ENCODE measurements around the gene HARS1.
"Not testable (repeated sequence)": the region's sequence is repeated elsewhere in the genome, so short reads cannot be mapped to it uniquely, and the experiment has no call there.

The HARS1 gene

GRCh38 chr5:140677947-140678346 is 13.2 kb downstream of the HARS1 start:
- no peak for DNase-seq (ENCODE audit: low read depth in 2 of 2)

GRCh38 chr5:140674629-140675028 is 16.5 kb downstream of the HARS1 start:
- DNase-seq (ENCODE audit: low read depth in 2 of 2): no peak

GRCh38 chr5:140674211-140674610 is 17.0 kb downstream of the HARS1 start:
- DNase-seq (ENCODE audit: low read depth in 2 of 2): no peak

GRCh38 chr5:140673187-140673976 is 17.8 kb downstream of the HARS1 start, which contains the start of gene DND1:
Gene DND1, minus strand, starts transcription at chr5:140673576. Its CDS starts 34 bp downstream, at chr5:140673542.
- DNase-seq (ENCODE audit: low read depth in 2 of 2): no peak

GRCh38 chr5:140672455-140673186 is 18.5 kb downstream of the HARS1 start:
- no peak for DNase-seq (ENCODE audit: low read depth in 2 of 2)

- no peak for DNase-seq (ENCODE audit: low read depth in 2 of 2)
Measured at GRCh38 chr5:140671472-140672125, 19.6 kb downstream of the HARS1 start.

- not testable (repeated sequence) for DNase-seq (ENCODE audit: low read depth in 2 of 2)
Measured at GRCh38 chr5:140671035-140671434, 20.1 kb downstream of the HARS1 start.

GRCh38 chr5:140664359-140665119 is 26.6 kb downstream of the HARS1 start, which contains the start of gene WDR55:
Gene WDR55, plus strand, starts transcription at chr5:140664904. Its CDS starts 9 bp downstream, at chr5:140664913.
- DNase-seq (ENCODE audit: low read depth in 2 of 2): peak; percentile 90 to 96

GRCh38 chr5:140664030-140664358 is 27.2 kb downstream of the HARS1 start:
- DNase-seq (ENCODE audit: low read depth in 2 of 2): no peak

GRCh38 chr5:140660371-140660770 is 30.8 kb downstream of the HARS1 start:
- DNase-seq (ENCODE audit: low read depth in 2 of 2): not testable (repeated sequence)

- DNase-seq (ENCODE audit: low read depth in 2 of 2): no peak
Measured at GRCh38 chr5:140658870-140659269, 32.3 kb downstream of the HARS1 start.

- no peak for DNase-seq (ENCODE audit: low read depth in 2 of 2)
Measured at GRCh38 chr5:140647042-140647419, 44.1 kb downstream of the HARS1 start.

GRCh38 chr5:140642718-140643117 is 48.5 kb downstream of the HARS1 start:
- no peak for DNase-seq (ENCODE audit: low read depth in 2 of 2)

GRCh38 chr5:140641716-140642115 is 49.5 kb downstream of the HARS1 start:
- DNase-seq (ENCODE audit: low read depth in 2 of 2): no peak

GRCh38 chr5:140639148-140639981 is 51.8 kb downstream of the HARS1 start, which contains the start of gene TMCO6:
Gene TMCO6, plus strand, starts transcription at chr5:140639451. Its CDS starts 77 bp downstream, at chr5:140639528.
- peak; percentile 91 to 98 for DNase-seq (ENCODE audit: low read depth in 2 of 2)

- DNase-seq (ENCODE audit: low read depth in 2 of 2): not testable (repeated sequence)
Measured at GRCh38 chr5:140638898-140639147, 52.3 kb downstream of the HARS1 start.

GRCh38 chr5:140637371-140638100 is 53.6 kb downstream of the HARS1 start:
- no peak for DNase-seq (ENCODE audit: low read depth in 2 of 2)

- no peak for DNase-seq (ENCODE audit: low read depth in 2 of 2)
Measured at GRCh38 chr5:140635291-140636257, 55.6 kb downstream of the HARS1 start.

GRCh38 chr5:140634103-140634502 is 57.1 kb downstream of the HARS1 start:
- DNase-seq (ENCODE audit: low read depth in 2 of 2): no peak

Data from stimulated activated CD4-positive, alpha-beta T cell treated with anti-CD3 and anti-CD28 coated beads, Interleukin-12 subunit alpha, Interleukin-12 subunit beta, amount 100 ng/mL, for 24 hours (primary cell).